MM.1S (cell line): Measurements from ENCODE around the gene CD47.

ENCODE experiments used
- DNase-seq: peaks from one replicate; pipeline ENCODE4 v3.0.0-alpha.2; 2015
- H2AFZ ChIP-seq: fragments of 300-600 bp; sonication (generic); 2 replicates; pipeline ENCODE4 v1.6.0; 2016; ENCODE audit warnings: antibody characterized with exemption, low read length
- H3F3A ChIP-seq: fragments of 300-600 bp; sonication (generic); 2 replicates; pipeline ENCODE4 v1.6.1; 2016; ENCODE audit warnings: mild to moderate bottlenecking, antibody characterized with exemption, low read length, moderate library complexity, mixed read lengths; ENCODE audit not compliant: insufficient read depth
- H3K27ac ChIP-seq: fragments of 300-600 bp; sonication (generic); 2 replicates; pipeline ENCODE4 v1.5.1; 2016; ENCODE audit warnings: mild to moderate bottlenecking, low read length
- H3K27me3 ChIP-seq: fragments of 300-600 bp; sonication (generic); replicated peaks from 2 replicates; pipeline ENCODE4 v1.6.0; 2016; ENCODE audit warnings: low read length; ENCODE audit not compliant: insufficient read depth
- H3K36me3 ChIP-seq: fragments of 300-600 bp; sonication (generic); replicated peaks from 2 replicates; pipeline ENCODE4 v1.6.1; 2016; ENCODE audit warnings: mild to moderate bottlenecking, low read length, mixed read lengths; ENCODE audit not compliant: insufficient read depth
- H3K4me1 ChIP-seq: fragments of 300-600 bp; sonication (generic); 2 replicates; pipeline ENCODE4 v1.6.1; 2016; ENCODE audit warnings: low read length, mixed read lengths
- H3K4me2 ChIP-seq: fragments of 300-600 bp; sonication (generic); 2 replicates; pipeline ENCODE4 v1.6.0; 2016; ENCODE audit warnings: low read depth, low read length
- H3K4me3 ChIP-seq: fragments of 300-600 bp; sonication (generic); 2 replicates; pipeline ENCODE4 v1.5.1; 2016; ENCODE audit warnings: low read length, mixed read lengths
- H3K79me2 ChIP-seq: fragments of 300-600 bp; sonication (generic); 2 replicates; pipeline ENCODE4 v1.6.1; 2016; ENCODE audit warnings: mixed run types, low read length, mixed read lengths
- H3K9ac ChIP-seq: fragments of 300-600 bp; sonication (generic); 2 replicates; pipeline ENCODE4 v1.6.1; 2016; ENCODE audit warnings: low read length, mixed read lengths
- H3K9me2 ChIP-seq: fragments of 300-600 bp; sonication (generic); replicated peaks from 2 replicates; pipeline ENCODE4 v1.6.1; 2016; ENCODE audit warnings: mild to moderate bottlenecking, low read length, mixed read lengths; ENCODE audit not compliant: insufficient read depth
- H3K9me3 ChIP-seq: fragments of 300-600 bp; sonication (generic); replicated peaks from 2 replicates; pipeline ENCODE4 v1.6.1; 2016; ENCODE audit warnings: mild to moderate bottlenecking, low read length, mixed read lengths; ENCODE audit not compliant: insufficient read depth
- H4K20me1 ChIP-seq: fragments of 300-600 bp; sonication (generic); 2 replicates; pipeline ENCODE4 v1.6.1; 2016; ENCODE audit warnings: mild to moderate bottlenecking, low read length, moderate library complexity, mixed read lengths; ENCODE audit not compliant: insufficient read depth
- CTCF ChIP-seq: fragments of 300-600 bp; sonication (generic); IDR thresholded peaks from 2 replicates; pipeline ENCODE4 v1.5.1; 2016; ENCODE audit warnings: antibody characterized with exemption, low read length, mixed read lengths
- EZH2 ChIP-seq: fragments of 300-600 bp; sonication (generic); optimal IDR thresholded peaks from 2 replicates; pipeline ENCODE3; 2017; ENCODE audit warnings: low read depth, mild to moderate bottlenecking, antibody characterized with exemption, low read length, mixed read lengths
- EZH2phosphoT487 ChIP-seq: fragments of 300-600 bp; sonication (generic); IDR thresholded peaks from 2 replicates; pipeline ENCODE4 v1.6.1; 2018; ENCODE audit warnings: antibody characterized with exemption, low read length

Gene CD47

GRCh38 chr3:108017587-108017986 is 73.2 kb downstream of the CD47 start:
- no peaks in the 10 kb centered on the region for H3K9me2 ChIP-seq
- no peaks in the 10 kb centered on the region for H3K27me3 ChIP-seq
- TF ChIP-seq EZH2phosphoT487 (no peak), CTCF (no peak), EZH2 (no peak)
- no peaks in the 10 kb centered on the region for H4K20me1 ChIP-seq
- H3K9ac ChIP-seq = no peak overlapping the region
- no peak for DNase-seq
- no peaks in the 10 kb centered on the region for H3F3A ChIP-seq
- no peak overlapping the region for H3K4me2 ChIP-seq
- no peak overlapping the region for H3K4me3 ChIP-seq
- H3K27ac ChIP-seq = no peak overlapping the region
- H3K9me3 ChIP-seq = no peaks in the 10 kb centered on the region
- no peaks in the 10 kb centered on the region for H3K79me2 ChIP-seq
- H3K4me1 ChIP-seq = no peaks in the 10 kb centered on the region
- no peak overlapping the region for H2AFZ ChIP-seq
- no peaks in the 10 kb centered on the region for H3K36me3 ChIP-seq

- no peak for TF ChIP-seq EZH2phosphoT487
- TF ChIP-seq CTCF = no peak
- no peak for TF ChIP-seq EZH2
- Histone ChIP-seq H3K36me3 (no peaks in the 10 kb centered on the region), H3K9ac (no peak overlapping the region), H4K20me1 (no peaks in the 10 kb centered on the region), H3F3A (no peaks in the 10 kb centered on the region), H3K27me3 (no peaks in the 10 kb centered on the region), H3K79me2 (no peaks in the 10 kb centered on the region), H3K9me2 (no peaks in the 10 kb centered on the region), H3K27ac (no peak overlapping the region), H3K4me1 (no peaks in the 10 kb centered on the region), H3K4me2 (no peak overlapping the region), H3K9me3 (no peaks in the 10 kb centered on the region), H3K4me3 (no peak overlapping the region), H2AFZ (no peak overlapping the region)
- DNase-seq = no peak
These were observed 75.9 kb downstream of the CD47 start for GRCh38 chr3:108014943-108015342.

GRCh38 chr3:108013141-108014055 is 77.4 kb downstream of the CD47 start:
- Histone ChIP-seq H3K79me2 (no peaks in the 10 kb centered on the region), H3K4me1 (no peaks in the 10 kb centered on the region), H4K20me1 (no peaks in the 10 kb centered on the region), H3K9me2 (no peaks in the 10 kb centered on the region), H2AFZ (no peak overlapping the region), H3K27me3 (no peaks in the 10 kb centered on the region), H3K27ac (no peak overlapping the region), H3K9ac (no peak overlapping the region), H3K4me2 (no peak overlapping the region), H3K9me3 (no peaks in the 10 kb centered on the region), H3F3A (no peaks in the 10 kb centered on the region), H3K4me3 (no peak overlapping the region), H3K36me3 (no peaks in the 10 kb centered on the region)
- no peak for DNase-seq
- TF ChIP-seq EZH2phosphoT487 = no peak
- TF ChIP-seq CTCF = no peak
- no peak for TF ChIP-seq EZH2
